GM21447 (cell line): ENCODE results near the gene GPR63.

Source experiments
- ATAC-seq: cut with Tn5 transposase; IDR thresholded peaks from one replicate; pipeline ENCODE4 v1.9.1; 2021; ENCODE audit not compliant: unreplicated experiment

GPR63 gene

GRCh38 chr6:96761794-96762193 is 75.5 kb downstream of the GPR63 start:
- ATAC-seq: no peak

GRCh38 chr6:96760153-96760687 is 77.1 kb downstream of the GPR63 start:
- ATAC-seq: no peak

GRCh38 chr6:96755096-96755495 is 82.2 kb downstream of the GPR63 start:
- ATAC-seq: no peak

GRCh38 chr6:96749891-96750290 is 87.4 kb downstream of the GPR63 start:
- ATAC-seq: no peak
